Fibroblast of upper back skin (primary cell): ENCODE measurements around the gene UCHL3.

Experiments
- DNase-seq: peaks from one replicate; pipeline ENCODE4 v3.0.0-alpha.2; 2013

Gene UCHL3

DNA sequence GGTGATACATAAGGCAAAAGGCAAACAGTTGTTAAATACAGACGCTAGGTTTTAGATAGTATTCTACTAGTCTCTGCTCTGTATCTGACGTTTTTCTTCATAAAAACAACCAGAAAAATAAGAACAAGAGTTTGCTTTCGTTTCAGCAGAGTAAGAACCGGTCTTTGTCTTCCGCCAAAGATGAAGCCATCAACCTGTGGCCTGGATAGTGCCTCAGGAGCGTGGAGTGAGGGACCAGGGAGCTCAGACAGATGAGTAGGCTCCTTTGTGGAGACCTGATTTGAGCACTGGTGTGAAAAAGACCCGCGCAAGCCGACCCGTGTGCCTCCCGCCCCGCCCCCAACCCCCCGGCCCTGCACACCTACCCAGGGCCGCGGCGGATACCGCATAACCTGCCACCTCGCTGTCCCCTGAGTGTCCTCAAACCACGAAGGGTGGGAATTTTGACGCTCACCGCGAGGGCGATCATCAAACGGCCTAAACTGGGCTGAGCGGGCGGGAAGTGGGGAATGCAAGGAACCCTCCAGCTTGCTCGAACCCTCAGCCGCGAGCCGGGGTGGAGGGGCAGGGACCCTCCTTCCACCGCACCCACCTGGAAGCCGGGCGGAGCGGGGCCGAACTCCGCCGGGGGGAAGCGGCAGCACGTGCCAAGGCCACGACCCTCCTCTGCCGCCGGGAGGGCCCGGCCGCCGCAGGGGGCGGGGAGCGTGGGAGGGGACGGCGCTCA, 85.7 kb downstream of the UCHL3 start:
- no peak for DNase-seq

- DNase-seq, result peak; percentile 75
Observed at GRCh38 chr13:75635828-75636435, 86.3 kb downstream of the UCHL3 start, which contains the start of gene LMO7. TSS of gene LMO7 (plus strand) at chr13:75636330. CDS start at chr13:75636658, 328 bp downstream.

- no peak for DNase-seq
Observed at GRCh38 chr13:75636436-75637180, 87.0 kb downstream of the UCHL3 start.

GRCh38 chr13:75637181-75637750, 87.7 kb downstream of the UCHL3 start:
- no peak for DNase-seq

GRCh38 chr13:75639454-75639853, 89.9 kb downstream of the UCHL3 start:
- no peak for DNase-seq

GRCh38 chr13:75641026-75641425, 91.4 kb downstream of the UCHL3 start:
- no peak for DNase-seq

- DNase-seq, result no peak
Observed at GRCh38 chr13:75643182-75643581, 93.6 kb downstream of the UCHL3 start.

DNA sequence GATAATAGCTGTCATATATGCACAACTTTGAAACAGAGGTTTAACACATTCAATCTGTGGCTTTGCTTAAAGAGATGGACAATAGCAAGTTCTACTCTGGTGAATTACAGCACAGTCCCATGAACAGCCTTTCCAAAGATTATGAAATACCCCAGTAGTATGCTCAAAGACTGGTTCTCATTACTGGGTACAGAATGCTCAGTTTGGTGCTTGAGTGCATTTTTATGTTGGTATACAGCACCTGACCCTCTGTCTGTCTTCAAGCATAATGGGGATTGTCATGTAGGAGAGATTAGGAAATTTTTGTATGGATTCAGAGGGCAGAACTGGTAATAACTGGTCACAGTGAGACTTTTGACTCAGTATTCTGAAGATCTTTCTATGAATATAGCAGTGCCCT, 94.1 kb downstream of the UCHL3 start:
- no peak for DNase-seq

DNA sequence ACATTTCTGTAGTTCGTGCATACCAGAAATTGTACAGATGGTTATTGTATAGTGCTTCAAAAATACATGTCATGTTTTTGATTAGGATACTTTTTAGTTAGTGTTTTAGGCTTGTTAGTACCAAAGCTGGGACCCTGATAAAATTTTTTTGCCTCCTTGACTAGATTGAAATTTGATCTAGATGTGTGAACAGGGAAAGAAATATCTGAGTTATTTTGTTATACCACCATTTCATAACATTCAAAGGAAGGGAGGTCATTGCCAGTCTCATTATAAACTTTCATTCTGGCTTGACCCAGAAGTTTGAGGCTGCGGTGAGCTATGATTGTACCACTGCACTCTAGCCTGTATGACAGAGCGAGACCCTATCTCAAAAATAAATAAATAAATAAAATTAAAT, 95.5 kb downstream of the UCHL3 start:
- DNase-seq, result no peak

DNA sequence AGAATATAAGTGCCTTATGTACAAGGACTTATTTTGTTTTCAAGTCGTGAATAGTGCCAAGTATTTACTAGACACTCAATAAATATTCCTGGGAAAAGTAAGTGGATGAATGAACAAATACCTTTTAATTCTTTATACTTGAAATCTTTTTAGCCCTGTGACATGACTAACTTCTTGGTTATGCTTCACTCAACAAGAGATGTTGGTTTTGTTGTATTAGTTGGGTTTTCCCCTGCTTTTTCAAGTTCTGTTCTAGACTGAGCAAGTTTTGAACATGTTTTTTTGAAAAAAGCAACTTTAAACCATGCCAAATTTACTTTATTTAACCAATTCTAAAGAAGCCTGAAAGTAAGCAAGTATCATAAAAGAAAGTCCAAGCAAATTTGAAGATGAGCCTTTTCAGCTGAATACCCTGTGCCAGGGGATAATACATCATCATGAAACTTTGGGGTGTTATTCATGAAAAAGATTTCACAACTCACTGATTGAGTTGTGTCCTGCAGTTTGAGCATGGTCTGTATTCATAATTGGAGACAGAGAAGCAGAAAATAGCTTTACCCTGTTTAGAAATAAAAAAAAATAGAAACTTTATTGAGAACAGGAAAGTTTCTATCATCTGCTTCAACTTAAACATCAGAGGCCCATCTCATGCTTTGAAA, 97.7 kb downstream of the UCHL3 start:
- DNase-seq, result peak; percentile 38

- no peak for DNase-seq
Observed at GRCh38 chr13:75648446-75648845, 98.9 kb downstream of the UCHL3 start.

DNA sequence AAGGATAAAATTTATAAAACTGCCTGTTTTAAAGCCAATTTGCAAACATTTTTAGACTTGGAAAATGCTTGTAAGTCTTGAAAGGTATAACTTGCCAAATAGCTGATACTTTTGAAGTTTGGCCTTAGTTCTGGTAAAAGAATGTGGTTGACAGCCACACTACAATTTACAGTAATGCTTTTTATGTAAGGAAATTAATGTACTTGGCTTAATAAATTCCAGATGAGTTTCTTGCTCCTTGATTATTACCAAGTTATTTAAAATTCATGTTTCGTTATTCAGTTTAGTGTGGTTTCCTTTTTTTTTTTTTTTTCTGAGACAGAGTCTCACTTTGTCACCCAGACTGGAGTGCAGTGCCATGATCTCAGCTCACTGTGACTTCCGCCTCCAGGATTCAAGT, 101.4 kb downstream of the UCHL3 start:
- peak; percentile 77 for DNase-seq

GRCh38 chr13:75652726-75653125, 103.1 kb downstream of the UCHL3 start:
- DNase-seq, result peak; percentile 35
